Measurements from ENCODE around the gene CNIH2. TPM values are rescaled to one million over a fixed set of nuclear protein-coding genes. Genes with fewer than 3 reads are reported as not detected.
A peak's percentile ranks its signal among the peaks of the same experiment; 100 is the strongest.

The CNIH2 gene
- total RNA-seq, 2 donors from 2014 or later, result 3.6 TPM; not detected in 1

GRCh38 chr11:66326261-66327111 lies 48.5 kb downstream of the CNIH2 start:
- Histone ChIP-seq H3K4me3 (no peak overlapping the region), H3K36me3 (no peaks in the 10 kb centered on the region), H3K9me3 (no peaks in the 10 kb centered on the region), H3K27ac (peak overlapping the region in 1 of 2 donors; percentile 38), H3K4me1 (replicated peaks) (no peaks in the 10 kb centered on the region), H3K27me3 (replicated peaks; ENCODE audit: insufficient read depth) (no peaks in the 10 kb centered on the region)
- intact Hi-C loops (cut with DNase I), result no loop called here
- no peak for DNase-seq (ENCODE audit: low spot score)
- TF ChIP-seq POLR2A (IDR thresholded peaks at IDR 0.05) (no peak), POLR2AphosphoS5 (IDR thresholded peaks at IDR 0.05) (no peak), CTCF (IDR thresholded peaks at IDR 0.05) (no peak)
- WGBS, result 43% methylated on average over 18 of the region's 21 CpGs

- peak overlapping the region in 1 of 2 donors; percentile 38 for H3K27ac ChIP-seq
- DNase-seq (ENCODE audit: low spot score), result no peak
- no peak overlapping the region for H3K4me3 ChIP-seq
- TF ChIP-seq CTCF (IDR thresholded peaks at IDR 0.05) (no peak), POLR2AphosphoS5 (IDR thresholded peaks at IDR 0.05) (no peak), POLR2A (IDR thresholded peaks at IDR 0.05) (no peak)
- H3K9me3 ChIP-seq, result no peaks in the 10 kb centered on the region
- WGBS, result 89% methylated on average over 10 of the region's 10 CpGs
- no peaks in the 10 kb centered on the region for H3K27me3 ChIP-seq (replicated peaks; ENCODE audit: insufficient read depth)
- no peaks in the 10 kb centered on the region for H3K36me3 ChIP-seq
- H3K4me1 ChIP-seq (replicated peaks), result no peaks in the 10 kb centered on the region
- intact Hi-C loops (cut with DNase I), result loop anchor here (2.0 kb wide), 1 partner anchor 15 kb away; no protein-coding TSS in a partner anchor
These were observed 49.4 kb downstream of the CNIH2 start for GRCh38 chr11:66327171-66328030.

DNA sequence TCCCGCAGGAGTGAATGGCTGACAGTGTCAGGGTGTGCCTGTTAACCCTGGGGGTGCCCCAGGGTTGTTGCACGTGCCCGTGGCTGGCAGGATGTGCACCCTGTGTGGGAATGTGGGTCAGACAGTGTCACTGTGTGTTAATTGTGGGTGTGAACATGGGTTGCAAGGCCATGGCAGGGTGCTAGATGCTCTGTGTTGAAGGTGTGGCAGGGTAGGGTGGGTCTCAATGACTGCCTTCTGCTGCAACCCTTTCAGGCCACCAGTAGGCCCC lies 50.0 kb downstream of the CNIH2 start:
- no peaks in the 10 kb centered on the region for H3K4me1 ChIP-seq (replicated peaks)
- no peak overlapping the region for H3K27ac ChIP-seq
- H3K9me3 ChIP-seq, result no peaks in the 10 kb centered on the region
- no peak for DNase-seq (ENCODE audit: low spot score)
- intact Hi-C loops (cut with DNase I), result loop anchor here (2.0 kb wide), 1 partner anchor 15 kb away; no protein-coding TSS in a partner anchor
- no peaks in the 10 kb centered on the region for H3K36me3 ChIP-seq
- WGBS, result 90% methylated on average over 3 of the region's 3 CpGs
- TF ChIP-seq CTCF (IDR thresholded peaks at IDR 0.05), result no peak
- no peak for TF ChIP-seq POLR2AphosphoS5 (IDR thresholded peaks at IDR 0.05)
- TF ChIP-seq POLR2A (IDR thresholded peaks at IDR 0.05), result no peak
- no peak overlapping the region for H3K4me3 ChIP-seq
- no peaks in the 10 kb centered on the region for H3K27me3 ChIP-seq (replicated peaks; ENCODE audit: insufficient read depth)

DNA sequence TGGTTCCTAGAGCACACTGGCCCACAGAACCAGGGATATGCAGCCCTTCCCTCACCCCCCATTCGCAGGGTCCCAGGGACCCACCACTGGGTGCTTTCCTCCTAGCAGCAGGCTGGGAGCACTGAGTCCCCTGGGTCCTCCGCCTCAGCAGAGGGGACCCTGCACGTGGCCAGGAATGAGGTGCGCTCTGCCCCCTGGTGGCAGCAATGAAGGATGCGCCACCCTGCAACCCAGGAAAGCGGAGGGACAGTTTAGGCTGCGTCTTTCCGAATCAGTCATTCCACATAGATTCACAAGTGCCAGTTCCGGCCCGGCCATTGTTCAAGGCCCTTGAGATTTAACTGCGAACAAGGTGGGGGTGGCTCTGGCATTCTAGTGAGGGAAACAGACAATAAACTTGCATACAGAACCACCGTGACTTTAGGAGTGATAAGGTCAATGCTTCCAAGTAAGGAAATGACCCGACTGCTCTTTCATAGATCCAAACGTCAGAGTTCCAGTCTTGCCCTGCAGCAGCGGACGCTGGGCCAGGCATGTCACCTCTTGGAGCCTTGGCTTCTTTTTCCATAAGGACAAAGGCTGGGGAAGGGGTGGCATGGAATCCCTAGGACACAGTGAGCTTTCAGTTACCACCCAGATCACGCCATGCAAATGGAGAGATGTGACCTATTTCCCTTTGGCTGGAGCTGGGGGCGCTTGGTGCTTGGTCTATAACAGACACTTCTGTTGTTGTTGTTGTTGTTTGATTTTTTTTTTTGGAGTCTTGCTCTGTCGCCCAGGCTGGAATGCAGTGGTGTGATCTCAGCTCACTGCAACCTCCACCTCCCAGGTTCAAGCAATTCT lies 50.5 kb downstream of the CNIH2 start:
- Histone ChIP-seq H3K27me3 (replicated peaks; ENCODE audit: insufficient read depth) (no peaks in the 10 kb centered on the region), H3K4me1 (replicated peaks) (no peaks in the 10 kb centered on the region), H3K36me3 (no peaks in the 10 kb centered on the region), H3K4me3 (no peak overlapping the region), H3K27ac (no peak overlapping the region), H3K9me3 (no peaks in the 10 kb centered on the region)
- intact Hi-C loops (cut with DNase I), result loop anchor here (2.0 kb wide), 1 partner anchor 16 kb away; no protein-coding TSS in a partner anchor
- peak; percentile 57 for DNase-seq (ENCODE audit: low spot score)
- WGBS, result 15% methylated on average over 18 of the region's 19 CpGs
- no peak for TF ChIP-seq POLR2A (IDR thresholded peaks at IDR 0.05)
- TF ChIP-seq POLR2AphosphoS5 (IDR thresholded peaks at IDR 0.05), result peak; percentile 79
- peak; percentile 89 to 97 (median 95) for TF ChIP-seq CTCF (IDR thresholded peaks at IDR 0.05)

All from prostate gland (tissue), 2 donors.